Fibroblast of skin of abdomen (primary cell): Measurements from ENCODE around the gene UBAC1.
A peak's percentile ranks its signal among the peaks of the same experiment; 100 is the strongest.
"Not testable (repeated sequence)": the region's sequence is repeated elsewhere in the genome, so short reads cannot be mapped to it uniquely, and the experiment has no call there.

Experiments
- DNase-seq: peaks from one replicate; pipeline ENCODE4 v3.0.0-alpha.2; 2013

UBAC1 gene

DNA sequence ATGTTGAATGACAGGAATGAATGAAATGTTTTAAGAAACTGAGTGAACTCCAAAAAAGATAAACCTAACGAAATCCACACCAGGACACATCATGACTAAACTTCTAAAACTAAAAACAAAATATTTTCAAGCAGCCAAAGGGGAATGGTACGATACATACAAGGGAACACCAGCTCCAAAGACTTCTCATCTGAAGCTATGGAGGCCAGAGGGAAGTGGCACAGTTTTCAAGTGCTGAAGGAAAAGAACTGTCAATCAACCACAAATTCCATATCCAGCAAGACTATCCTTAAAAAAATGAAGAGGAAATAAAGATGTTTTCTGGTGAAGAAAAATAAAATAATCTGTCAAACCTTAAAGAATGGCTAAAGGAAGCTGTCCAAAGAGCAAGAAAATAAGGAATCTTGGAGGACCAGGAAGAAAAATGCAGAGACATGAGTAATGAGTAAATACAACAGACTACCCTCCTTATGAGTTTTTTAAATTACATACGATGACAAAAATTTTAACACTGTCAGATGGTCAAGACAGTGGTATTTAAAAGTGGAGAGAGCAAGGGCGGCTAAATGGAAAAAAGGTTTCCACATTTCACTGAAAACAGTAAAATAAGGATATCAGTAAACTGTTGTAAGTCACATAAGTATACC, 65.8 kb downstream of the UBAC1 start:
- no peak for DNase-seq

DNA sequence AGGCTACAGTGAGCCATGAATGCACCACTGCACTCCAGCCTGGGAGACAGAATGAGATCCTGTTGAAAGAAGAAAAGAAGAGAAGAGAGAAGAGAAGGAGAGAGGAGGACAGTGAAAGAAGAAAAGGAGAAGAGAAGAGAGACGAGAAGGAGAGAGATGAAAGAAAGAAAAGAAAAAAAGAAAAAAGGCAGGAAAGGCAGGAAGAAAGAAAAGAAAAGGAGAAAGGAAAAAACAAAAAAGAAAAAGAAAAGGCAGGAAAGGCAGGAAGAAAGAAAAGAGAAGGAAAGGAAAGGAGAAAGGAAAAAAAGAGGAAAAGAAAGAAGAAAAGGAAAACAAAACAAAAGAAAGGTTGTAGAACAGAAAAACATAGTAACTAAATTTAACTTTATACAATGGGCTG, 68.1 kb downstream of the UBAC1 start:
- no peak for DNase-seq

DNA sequence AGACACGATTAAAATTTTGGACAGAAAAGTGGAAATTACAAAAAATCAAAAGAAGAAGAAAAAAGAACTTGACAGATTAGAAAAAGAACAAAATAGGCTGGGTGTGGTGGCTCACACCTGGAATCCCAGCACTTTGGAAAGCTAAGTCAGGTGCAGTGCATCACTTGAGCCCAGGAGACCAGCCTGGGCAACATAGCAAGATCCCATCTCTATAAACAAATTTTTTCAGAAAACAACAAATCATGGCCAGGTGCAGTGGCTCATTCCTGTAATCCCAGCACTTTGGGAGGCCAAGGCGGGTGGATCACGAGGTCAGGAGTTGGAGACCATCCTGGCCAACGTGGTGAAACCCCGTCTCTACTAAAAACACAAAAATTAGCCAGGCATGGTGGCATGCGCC, 68.8 kb downstream of the UBAC1 start:
- not testable (repeated sequence) for DNase-seq

DNA sequence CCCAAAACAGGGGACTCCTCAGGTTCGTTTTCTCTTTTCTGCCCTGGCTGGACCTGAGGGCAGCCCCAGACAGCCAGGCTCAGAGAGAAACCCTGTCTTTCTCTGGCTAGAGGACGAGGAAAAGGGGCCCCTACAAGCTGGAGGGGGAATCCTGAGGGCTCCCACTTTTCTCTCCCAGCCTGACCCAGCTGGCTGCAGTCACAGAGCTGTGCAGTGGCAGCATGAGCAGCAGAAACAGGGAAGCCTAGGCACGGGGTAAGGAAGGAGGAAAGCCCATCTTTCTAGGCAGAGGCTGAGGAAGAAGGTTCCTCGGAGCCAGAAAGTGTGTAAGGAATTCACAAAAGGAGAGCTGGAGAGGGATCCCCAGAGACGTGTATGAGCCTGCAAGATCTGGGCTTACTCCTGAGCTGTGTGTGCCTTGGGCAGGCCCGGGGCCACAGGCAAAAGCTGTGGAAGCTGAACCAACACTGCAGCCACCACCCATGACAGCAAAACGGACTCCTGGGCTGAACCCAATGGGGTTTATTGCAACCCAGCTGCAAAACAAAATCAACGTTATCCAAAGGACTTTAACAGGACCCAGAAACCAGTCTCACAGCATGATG, 70.0 kb downstream of the UBAC1 start:
- no peak for DNase-seq

DNA sequence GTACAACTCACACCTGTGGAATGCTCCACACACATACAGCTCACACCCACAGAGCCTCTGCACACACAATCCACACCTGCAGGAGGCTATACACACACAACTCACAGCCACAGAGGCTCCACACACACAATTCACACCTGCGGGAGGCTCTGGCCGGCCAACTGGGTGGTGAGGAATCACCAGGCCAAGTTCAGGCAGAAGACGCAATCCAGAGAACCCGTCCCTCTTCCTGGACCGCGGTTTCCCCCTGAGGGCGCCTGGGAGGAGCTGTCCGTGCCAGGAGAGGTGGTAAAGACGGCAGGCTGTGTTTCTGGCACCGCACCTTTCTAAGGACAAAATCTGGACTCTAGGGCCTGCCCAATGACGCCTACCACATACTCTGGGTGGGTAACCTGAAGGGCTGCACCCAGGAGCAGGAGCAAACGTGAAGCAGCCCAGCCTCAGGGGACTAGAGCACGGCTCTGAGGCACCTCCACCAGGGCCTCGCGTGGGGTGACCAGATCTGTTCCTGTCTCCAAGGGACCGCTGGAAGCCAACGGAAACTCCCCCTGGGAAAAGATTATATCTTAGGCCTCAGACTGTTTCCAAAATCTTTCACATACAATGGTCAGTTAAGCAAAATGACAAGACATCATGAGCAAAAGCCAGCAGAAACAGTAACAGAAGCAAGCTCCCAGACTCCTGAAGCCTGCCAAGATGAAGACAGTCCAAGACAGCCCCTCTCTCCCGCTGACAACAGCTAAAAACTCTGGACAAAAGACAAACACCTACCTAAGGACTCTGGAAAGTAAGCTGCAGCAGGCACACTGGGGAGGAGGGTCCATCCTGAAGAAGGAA, 70.8 kb downstream of the UBAC1 start:
- DNase-seq = no peak

DNA sequence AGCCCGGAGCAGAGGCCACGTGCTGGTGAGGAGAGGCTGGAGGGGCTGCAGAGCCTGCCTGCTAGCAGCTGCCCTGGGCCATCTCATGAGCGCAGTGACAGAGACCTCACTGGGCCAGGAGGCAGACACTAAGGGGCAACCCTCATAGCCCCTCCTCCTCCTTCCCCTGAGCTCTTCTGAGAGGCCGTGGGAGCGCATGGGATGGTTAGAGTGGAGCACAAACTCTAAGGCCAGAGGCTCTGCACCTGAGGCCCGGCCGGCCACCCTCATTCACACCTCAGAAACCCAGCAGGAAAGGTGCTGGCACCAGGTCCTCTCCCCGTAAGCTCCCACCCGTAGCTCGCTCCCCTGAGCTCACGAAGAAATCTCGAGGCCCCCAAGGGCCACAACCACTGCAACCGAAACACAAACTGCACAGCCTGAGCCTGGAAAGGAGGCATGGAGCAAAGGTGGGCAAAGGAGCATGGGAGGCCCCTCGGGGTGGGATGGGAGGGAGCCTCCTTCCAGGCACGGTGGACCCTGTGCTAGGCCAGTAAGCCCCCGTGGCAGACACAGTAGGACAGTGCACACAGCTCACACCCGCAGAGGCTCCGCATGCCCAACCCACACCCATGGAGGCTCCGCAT, 71.5 kb downstream of the UBAC1 start:
- DNase-seq = no peak

DNA sequence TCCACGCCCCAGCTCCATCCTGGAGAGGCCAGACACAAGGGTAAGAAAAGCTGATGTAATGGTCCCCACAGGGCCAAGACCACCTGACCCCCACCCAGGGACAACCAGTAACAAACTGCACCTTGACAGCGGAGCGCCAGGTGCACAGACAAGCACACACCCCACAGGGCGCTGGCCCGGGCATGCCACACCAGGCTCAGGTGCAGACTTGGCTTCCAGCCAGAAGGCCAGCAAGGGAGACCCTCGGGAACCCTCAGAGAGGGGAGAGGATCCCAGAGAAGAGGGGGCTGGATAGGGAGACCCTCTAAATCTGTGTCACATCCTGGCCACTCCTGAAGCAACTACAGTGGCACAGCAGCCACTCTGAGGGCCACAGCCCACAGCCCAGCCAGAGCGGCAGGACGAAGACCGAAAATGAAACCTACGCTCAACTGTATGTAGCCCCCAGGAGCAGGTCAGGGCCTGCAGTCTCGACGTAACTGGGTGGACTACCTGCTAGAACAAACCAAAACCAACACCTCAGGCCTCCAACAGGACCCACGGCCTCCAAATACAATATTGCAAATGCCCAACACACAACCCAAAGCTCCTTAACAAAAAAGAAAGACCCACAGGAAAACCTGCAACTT, 72.3 kb downstream of the UBAC1 start:
- DNase-seq = no peak

DNA sequence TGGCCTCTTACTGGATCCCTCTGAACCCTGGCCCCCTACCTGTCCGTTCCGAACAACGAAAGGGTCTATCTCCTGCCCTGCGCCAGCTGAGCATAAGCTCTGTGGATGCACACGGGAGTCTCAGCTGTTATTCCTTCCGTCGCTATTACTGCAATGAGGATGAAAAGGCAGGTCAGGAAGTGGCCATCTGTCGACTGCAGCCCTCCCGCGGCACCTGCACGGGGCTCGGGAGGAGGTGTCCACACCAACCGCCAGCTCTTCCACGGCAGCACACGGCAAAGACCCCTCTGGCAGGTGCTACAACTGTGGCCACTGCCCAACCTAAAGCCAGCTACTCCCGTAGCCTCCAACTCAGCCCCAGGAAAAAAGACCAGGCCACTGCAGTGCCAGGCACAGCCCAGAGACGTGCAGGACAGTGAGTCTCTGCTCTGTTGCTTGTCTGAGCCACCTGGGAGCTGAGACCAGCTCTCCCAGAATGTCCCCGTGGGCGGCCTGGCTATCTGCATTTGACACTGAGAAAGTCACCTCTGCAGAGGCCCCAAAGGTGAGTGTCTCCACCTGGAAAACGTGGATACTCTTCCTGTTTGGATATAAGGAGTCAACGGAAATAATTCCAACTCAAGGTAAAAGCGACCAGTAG, 72.9 kb downstream of the UBAC1 start:
- DNase-seq = no peak

DNA sequence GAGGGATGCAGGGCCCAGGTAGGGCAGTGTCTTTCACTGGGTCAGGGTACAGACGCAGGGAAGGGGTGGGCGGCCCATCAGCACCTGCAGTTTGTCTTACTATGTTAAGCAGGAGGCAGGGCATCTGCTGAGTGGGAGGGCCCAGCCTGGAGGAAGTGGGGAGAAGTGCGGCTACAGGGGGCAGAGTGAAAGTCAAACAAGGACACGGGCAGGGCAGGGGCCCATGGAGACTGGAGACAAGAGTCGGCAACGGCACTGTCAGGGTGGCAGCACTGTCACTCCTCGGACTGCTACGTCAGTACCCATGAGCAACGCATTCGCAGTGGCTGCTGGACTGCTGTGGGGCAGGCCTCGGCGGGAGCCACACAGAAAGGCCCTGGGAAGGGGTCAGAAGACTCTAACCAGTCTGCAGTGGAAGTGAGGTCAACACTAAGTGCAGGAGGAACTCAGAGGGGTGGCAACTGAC, 73.6 kb downstream of the UBAC1 start:
- no peak for DNase-seq

DNA sequence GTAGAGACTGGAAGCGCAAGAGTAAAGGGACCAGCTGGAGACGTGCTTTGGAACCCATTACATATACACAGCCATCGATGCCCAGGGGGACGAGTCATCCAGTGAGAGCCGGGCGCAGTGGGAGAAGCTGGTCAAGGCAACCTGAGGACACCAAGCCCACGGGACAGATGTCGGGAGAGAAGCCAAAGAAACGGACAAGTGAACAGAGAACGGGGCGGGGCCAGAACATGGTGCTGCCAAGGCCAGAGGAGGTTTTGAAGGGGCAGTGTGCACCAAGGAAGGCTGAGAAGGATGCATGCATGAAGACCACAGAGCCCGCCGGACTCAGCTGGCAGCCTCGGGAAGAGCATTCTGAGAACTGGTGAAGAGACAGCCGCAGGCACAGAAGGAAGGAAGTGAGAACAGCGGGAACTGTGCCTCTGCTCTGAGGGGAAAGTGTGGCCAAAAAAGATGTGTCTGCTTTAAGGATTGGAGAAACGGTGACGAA, 74.1 kb downstream of the UBAC1 start:
- no peak for DNase-seq

DNA sequence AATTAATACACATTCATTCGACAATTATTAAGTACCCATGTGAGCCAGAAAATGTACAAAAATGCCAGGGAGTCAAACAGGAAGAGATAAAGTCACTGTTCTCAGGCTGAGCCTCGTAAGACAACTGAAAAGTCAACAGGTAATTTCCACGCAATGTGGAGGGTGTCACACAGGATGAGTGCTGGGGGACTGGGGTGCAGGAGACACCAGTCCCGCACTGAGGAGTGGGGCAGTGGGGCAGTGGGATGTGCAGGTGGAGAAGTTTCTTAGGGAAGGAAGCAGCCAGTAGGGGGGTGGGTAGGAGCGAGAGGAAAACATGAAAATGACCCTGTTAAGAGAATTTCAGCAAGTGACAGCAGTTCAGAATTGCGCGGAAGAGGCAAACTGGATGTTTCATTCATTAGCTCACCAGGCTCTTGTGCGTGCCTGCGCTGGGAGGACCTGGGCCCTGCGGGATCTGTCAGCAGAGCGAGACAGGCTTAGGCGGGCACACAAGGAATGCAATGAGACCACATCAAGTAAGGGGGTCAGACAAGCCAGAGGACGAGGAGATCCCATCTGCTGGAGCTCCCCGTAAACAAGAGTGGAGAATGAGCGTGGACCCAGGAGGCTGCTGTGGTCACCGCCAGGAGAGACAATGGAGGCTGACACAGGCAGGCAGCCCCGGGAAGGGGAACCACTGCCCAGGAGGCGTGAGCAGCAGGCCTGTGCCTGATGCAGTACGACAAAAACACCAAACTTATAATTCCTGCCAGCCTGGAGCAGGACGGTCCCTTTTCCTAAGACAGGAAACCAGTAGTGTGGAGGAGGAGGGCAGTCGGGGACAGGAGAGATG, 74.8 kb downstream of the UBAC1 start:
- peak; percentile 62 for DNase-seq

DNA sequence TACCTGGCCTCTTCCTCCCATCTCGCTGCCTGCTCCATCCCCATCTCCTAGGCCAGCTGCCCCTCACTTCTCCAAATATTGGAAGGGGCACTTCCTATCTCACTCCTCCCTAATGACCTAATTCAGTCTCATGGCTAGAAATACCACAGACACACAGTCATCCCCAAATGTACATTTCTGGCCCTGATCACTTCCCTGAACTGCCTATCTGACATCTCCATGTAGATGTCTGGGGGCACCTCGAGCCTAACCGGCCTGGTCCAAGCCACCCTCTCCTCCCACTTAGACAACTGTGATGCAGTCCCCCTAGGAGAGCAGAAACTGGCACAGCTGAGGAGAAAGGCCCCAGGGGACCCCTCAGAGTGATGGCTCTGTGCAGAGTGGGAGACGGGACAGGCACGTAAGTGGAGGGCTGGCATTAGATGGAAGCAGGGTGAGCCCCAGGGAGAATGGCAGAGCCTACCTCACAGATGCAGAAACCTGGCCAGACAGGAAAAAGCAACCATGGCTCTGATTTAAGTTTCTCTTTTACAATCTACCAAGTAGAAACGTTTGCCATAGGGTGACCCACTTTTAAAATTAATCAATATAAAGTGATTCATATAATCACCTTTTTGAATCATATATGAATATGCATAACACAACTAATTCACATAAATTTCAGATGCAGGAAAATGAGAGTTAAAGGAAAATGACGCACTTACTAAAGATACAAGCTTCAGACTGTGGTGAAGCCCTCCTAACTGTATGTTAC, 75.9 kb downstream of the UBAC1 start:
- peak; percentile 46 for DNase-seq

DNA sequence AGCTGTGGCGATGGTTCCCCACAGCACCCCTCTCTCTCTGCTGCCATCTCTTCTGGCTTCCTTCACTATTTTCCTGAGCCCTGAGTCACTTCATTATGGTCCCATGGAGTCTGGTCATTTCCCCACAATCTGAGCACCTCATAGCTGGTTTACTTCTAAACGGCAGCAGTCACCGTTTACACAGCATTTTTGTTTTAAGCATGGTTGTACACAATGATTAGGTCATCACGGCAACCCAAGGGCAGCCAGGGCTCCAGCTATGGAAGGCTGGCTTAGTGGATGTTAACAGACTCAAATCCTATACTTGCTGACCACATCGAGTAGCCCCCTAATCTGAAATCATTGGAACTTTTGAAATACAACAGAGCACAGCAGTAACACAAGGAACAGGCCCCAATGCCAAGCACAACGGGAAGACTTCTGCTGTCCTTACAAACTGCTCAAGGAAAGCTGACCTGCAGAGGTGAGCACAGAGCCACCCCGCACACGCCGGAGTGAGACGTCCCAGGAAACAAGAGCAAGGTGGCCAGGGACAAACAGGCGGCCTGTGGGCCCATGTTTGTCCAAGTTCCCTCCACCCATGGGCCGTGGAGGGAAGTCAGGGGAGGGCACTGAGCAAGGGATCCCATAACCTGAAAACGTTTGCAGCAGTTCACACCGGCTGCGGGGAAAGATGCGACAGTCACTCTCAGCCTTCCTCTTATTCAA, 76.7 kb downstream of the UBAC1 start:
- DNase-seq = peak; percentile 21

DNA sequence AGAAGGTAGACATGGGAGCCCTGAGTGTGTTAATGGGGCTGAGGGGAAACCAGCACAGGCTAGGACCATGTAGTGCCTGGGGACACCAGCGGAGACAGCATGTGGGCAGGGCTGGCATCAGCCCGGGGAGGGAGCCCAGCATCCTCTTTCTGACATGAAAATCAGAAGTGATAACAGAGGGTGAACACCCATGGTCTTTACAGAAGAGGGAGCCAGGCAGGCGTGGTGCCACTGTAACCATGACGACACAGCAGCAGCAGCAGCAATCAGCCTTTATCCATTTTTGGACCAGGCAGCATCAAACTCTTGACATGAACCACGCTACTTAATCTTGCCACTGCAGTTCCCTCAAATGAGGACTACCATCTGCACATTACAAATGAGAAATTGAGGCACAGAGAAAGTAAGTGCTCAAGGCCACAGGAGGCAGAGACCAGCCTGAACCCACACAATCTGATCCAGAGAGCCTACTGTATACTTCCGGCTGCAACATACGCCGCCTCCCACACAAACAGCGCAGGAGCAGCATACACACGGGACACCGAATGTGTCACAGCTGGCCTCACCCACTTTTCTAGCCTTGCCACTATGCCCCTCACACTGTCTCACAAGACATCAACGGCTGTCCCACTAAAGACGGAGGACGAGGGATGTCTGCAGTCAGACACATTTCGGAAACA, 77.6 kb downstream of the UBAC1 start:
- no peak for DNase-seq
